SKM-1 treated with dmso at 0.1 percent for 144 hours (cell line): ENCODE data around the gene ROCK2.
"Not testable (repeated sequence)": the region's sequence is repeated elsewhere in the genome, so short reads cannot be mapped to it uniquely, and the experiment has no call there.

Experiments used
- DNase-seq: peaks from one replicate; lab custom pipeline; 2025; ENCODE audit not compliant: unreplicated experiment; lab: John Stamatoyannopoulos, UW

The ROCK2 gene

GRCh38 chr2:11342551-11343367, 1.7 kb downstream of the ROCK2 start:
- DNase-seq: peak; percentile 22

- no peak for DNase-seq
Observed at GRCh38 chr2:11340717-11341116, 3.7 kb downstream of the ROCK2 start.

- DNase-seq: no peak
Observed at GRCh38 chr2:11339508-11340083, 4.8 kb downstream of the ROCK2 start.

GRCh38 chr2:11338580-11338979, 5.9 kb downstream of the ROCK2 start:
- no peak for DNase-seq

- DNase-seq: no peak
Observed at GRCh38 chr2:11337909-11338308, 6.5 kb downstream of the ROCK2 start.

GRCh38 chr2:11336189-11336588, 8.2 kb downstream of the ROCK2 start:
- DNase-seq: no peak

GRCh38 chr2:11333427-11334183, 10.8 kb downstream of the ROCK2 start:
- no peak for DNase-seq

- DNase-seq: no peak
Observed at GRCh38 chr2:11332596-11332995, 11.8 kb downstream of the ROCK2 start.

GRCh38 chr2:11330457-11331142, 13.8 kb downstream of the ROCK2 start:
- DNase-seq: no peak

GRCh38 chr2:11329776-11330175, 14.7 kb downstream of the ROCK2 start:
- DNase-seq: no peak

- not testable (repeated sequence) for DNase-seq
Observed at GRCh38 chr2:11328522-11328921, 15.9 kb downstream of the ROCK2 start.

GRCh38 chr2:11327871-11328270, 16.6 kb downstream of the ROCK2 start:
- DNase-seq: no peak

GRCh38 chr2:11326677-11327211, 17.7 kb downstream of the ROCK2 start:
- DNase-seq: no peak

- DNase-seq: no peak
Observed at GRCh38 chr2:11325961-11326676, 18.3 kb downstream of the ROCK2 start.

- DNase-seq: no peak
Observed at GRCh38 chr2:11321847-11322246, 22.6 kb downstream of the ROCK2 start.

GRCh38 chr2:11320698-11321492, 23.5 kb downstream of the ROCK2 start:
- DNase-seq: no peak

GRCh38 chr2:11319939-11320338, 24.5 kb downstream of the ROCK2 start:
- DNase-seq: no peak

GRCh38 chr2:11315074-11315705, 29.2 kb downstream of the ROCK2 start:
- DNase-seq: no peak

- no peak for DNase-seq
Observed at GRCh38 chr2:11314487-11314886, 29.9 kb downstream of the ROCK2 start.
